Endothelial cell of hepatic sinusoid (primary cell): ENCODE results near the gene ZDHHC4.

ENCODE experiments used
- in situ Hi-C: cut with HindIII; loops from 2 replicates; pipeline ENCODE4 v1.10.0; 2017; ENCODE audit warnings: low sequenced_read_pairs

ZDHHC4 gene

GRCh38 chr7:6630007-6630849 is 53.0 kb downstream of the ZDHHC4 start:
- in situ Hi-C loops = loop anchor here (5.0 kb wide), 3 partner anchors 38 to 138 kb away; partner anchors contain the start of gene INTS15

- in situ Hi-C loops = loop anchor here (5.0 kb wide), 3 partner anchors 39 to 139 kb away; partner anchors contain the start of gene INTS15
These were observed 54.4 kb downstream of the ZDHHC4 start for GRCh38 chr7:6631605-6632004.

- in situ Hi-C loops = loop anchor here (5.0 kb wide), 3 partner anchors 42 to 142 kb away; partner anchors contain the start of gene INTS15
These were observed 56.8 kb downstream of the ZDHHC4 start for GRCh38 chr7:6634021-6634420.

- in situ Hi-C loops = loop anchor here (5.0 kb wide), 3 partner anchors 43 to 143 kb away; partner anchors contain the start of gene INTS15
These were observed 57.7 kb downstream of the ZDHHC4 start for GRCh38 chr7:6634971-6635370.

GRCh38 chr7:6636741-6637543 is 59.7 kb downstream of the ZDHHC4 start, which contains the start of gene ZNF316:
Gene ZNF316, plus strand, starts transcription at chr7:6637318. Its CDS starts 5,092 bp downstream, at chr7:6642410.
- in situ Hi-C loops = no loop called here

GRCh38 chr7:6637544-6638229 is 60.4 kb downstream of the ZDHHC4 start:
- in situ Hi-C loops = no loop called here
